Left forelimb (tissue), 1 donor: ENCODE results near the gene HSBP1L1.

Experiments used
- DNase-seq: peaks from one replicate; pipeline ENCODE4 v3.0.0-alpha.2; 2018; ENCODE audit warnings: low spot score

Gene HSBP1L1

DNA sequence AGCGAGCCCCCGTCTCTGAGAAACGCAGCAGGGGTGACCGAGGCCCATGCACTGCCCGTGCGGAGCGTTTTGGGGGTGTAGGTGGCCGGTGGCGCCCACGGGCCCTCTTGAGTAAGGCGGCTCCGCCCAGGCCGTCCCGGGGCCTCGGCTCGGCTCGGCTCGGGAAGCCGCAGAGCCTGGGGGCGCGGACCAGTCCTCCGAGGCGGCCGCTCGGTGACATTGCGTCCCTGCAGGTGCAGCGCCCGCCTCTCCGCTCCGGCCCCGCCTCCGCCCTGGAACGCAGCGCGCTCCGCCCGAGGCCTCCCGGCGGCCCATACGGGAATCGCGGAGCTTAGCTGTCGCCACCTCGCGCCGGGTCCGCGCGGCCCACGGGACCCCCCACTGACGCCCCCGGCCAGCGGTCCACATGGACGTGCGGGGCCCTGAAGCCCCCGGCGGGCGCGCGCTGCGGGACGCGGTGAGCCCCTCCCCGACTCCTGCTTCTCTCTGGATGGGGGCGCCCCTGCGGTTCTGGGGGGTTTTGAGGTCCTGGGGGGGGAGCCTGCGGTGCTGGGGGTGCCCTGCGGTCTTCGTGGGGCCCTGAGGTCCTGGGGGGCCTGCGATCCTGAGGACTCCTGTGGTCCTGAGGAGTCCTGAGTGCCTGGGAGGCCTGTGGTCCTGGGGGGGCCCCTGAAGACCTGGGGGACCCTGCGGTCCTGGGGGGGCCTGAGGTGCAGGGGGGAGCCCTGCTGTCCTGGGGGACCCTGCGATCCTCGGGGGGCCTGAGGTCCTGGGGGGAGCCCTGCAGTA lies at the start of gene HSBP1L1:
HSBP1L1 (plus strand) TSS at position 314 of the 789 bp plus-strand sequence; CDS start at position 407, 93 bp downstream.
- DNase-seq, result no peak

DNA sequence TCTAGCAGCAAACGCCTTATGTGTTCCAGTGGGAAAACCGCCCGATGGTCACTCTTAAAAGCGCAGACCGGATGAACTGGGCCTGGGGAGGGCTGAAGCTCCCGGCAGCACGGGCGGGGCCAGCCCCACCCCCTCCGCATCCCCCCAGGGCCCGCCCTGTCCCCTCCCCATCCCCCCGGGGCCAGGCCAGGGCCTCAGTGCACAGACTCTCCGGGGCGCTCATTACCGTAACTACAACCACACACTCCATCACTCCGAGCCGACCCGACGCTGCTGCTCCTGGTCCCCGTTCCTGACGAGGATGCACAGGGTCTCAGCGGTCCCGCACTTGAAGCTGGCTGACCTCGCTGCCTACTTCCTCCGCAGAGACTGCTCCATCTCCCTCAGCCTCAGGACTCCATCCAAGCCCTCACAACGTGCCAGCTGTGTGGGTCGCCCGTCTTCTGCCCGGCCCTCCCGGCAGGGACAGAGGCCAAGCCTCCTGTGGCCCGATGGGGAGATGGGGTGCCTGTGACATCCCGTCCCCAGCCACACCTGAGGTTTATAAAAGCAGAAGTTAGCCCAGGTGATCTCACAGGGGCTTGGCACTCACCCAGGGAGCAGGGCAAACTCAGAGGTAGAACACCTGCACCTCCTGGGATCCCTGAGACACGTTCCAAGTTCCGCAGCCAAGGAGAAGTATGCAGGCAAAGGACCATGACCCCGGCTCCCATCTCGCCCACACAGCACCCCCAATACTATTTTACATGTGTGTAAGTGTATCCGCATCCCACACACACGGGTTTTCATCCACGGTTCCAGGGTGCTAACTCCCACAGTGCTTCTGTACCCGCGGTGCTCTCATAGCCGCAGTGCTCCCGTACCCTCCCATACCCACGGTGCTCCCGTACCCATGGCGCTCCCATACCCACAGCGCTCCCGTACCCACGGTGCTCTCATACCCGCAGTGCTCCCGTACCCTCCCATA lies 49.0 kb upstream of the HSBP1L1 start:
- peak; percentile 70 for DNase-seq

DNA sequence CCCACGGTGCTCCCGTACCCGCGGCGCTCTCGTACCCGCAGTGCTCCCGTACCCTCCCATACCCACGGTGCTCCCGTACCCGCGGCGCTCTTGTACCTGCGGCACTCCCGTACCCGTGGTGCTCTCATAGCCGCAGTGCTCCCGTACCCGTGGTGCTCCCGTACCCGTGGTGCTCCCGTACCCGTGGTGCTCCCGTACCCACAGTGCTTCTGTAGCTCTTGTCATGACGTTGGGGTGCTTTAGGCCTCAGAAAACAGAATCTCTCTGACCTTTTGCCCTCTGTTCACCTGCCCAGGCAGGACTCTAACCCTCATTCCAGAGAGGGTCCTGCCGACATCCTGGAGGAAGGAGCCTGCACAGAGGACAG lies 48.3 kb upstream of the HSBP1L1 start:
- DNase-seq, result no peak

DNA sequence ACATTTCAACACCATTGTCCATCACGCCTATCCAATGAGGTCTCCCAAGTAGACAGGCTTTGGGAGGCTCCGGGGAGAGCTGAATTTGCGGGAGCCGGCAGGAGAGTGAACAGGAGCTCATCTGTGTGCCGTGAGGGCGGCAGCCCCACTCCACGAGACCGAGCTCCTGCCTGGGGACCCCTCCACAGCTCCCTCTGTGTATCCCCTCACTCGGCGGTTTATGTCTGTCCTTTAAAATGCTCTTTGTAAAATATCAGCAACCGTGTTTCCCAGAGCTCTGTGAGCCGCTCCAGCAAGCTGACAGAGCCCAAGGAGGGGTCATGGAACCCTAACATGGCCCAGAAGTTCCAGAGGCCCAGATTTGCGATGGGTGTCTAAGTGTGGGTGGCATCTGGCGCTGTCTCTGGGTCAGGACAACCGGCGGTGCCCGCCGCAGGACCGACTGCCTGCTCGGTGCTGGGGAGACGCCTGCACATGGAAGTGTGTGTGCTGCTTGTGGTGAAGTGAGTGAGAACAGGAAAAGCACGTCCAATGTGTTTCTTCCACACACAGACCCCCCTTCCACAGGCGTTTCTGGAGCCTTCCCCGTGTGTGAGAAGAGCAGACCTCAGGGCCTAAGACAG lies 47.8 kb upstream of the HSBP1L1 start:
- DNase-seq, result peak; percentile 48

DNA sequence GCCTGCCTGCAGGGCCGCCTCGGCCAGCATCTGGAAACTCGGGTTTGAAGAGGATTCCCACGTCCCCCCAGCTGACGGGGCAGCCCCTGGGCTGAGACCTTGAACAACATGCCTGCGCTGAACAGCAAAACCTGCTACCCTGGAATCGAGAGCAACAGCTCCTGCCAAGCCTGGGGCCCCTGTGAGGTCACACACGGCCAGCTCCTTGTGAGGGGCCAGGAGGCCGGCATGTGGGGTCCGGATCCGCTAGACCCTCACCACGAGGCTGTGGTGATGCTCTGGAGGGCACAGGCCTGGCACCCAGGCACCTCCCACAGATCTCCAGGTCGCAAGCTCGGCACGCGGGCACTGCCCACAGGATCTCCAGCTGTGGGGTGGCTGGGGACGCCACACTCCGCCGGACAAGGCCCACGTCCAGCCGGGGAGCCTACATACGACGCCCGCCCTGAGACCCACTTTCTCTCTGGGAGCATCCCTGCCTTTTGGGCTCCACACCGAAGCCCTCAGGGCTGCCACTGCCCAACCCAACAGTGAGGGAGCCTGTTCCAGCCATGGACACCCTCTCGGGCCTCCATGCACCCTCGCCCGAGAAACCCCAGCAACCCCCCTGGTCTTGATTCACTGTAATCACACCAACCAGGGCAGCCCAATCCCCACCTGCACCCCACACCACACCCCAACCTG lies 47.1 kb upstream of the HSBP1L1 start:
- DNase-seq, result peak; percentile 53

DNA sequence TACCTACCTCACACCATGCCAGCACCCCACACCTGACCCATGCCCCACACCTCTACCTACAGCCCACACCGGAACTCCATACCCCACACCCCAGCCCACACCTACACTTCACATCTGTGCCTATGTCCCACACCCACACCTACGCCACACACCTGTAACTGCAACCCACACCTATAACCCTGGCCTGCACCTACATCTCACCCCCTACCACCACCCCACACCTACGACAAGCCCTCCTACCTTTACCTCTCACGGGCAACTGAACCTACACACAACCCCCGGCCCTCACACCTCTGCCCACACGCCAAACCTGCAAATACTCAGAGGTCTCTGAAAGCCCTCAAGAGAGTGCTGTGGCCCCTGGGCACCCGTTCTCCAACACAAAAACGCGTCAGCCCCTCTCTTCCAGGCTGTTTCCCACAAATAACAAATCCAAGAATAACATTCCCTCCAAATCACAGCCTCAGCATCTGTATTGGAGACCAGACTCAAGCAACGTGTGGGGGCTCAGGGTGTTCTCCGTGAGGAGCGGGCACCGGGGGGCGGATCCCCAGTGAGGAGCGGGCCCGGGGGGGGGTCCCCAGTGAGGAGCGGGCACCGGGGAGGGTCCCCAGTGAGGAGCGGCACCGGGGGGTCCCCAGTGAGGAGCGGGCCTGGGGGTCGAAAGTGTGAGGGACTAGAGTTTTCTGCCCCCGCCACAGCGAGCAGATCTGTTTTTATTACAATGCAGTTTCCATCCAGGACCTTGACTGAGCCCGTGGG lies 46.4 kb upstream of the HSBP1L1 start:
- DNase-seq, result peak; percentile 54

DNA sequence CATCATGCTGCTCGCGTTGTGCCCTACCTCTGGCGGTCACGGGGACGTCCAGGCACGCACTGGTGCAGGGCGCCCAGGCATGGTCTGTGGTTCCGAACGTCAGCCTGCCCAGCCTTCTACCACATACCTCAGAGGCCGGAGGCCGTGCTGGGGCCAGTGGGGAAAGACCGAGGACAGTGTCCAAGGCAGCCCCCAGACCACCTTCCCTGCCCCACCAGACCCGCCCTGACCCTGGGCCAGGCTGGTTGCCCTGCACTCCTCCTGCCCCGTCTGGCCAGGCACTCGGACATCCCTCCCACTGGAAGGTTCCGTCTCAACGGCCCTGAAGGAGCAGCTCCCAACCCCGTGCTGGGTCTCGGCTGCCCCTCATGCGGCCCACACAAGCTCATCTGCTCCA lies 45.8 kb upstream of the HSBP1L1 start:
- peak; percentile 61 for DNase-seq

DNA sequence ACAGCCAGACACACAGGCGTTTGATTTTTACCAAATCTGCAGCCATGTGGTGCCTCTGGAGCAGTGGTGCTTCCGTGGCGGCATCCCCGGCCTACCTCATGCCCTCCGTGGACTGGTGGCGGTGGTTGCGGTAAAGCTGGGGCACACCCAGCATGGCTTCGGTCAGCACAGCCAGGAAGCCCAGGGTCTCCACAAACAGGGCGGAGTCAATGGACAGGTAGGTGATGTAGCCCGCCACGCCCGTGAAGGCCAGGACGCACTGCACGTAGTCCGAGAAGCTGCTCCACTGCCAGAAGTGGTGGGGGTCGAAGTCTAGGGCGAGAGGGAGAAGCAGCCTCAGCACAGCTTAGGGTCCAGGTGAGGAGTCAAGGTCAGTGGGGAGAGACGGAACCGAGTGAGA lies 45.4 kb upstream of the HSBP1L1 start:
- DNase-seq, result peak; percentile 63

DNA sequence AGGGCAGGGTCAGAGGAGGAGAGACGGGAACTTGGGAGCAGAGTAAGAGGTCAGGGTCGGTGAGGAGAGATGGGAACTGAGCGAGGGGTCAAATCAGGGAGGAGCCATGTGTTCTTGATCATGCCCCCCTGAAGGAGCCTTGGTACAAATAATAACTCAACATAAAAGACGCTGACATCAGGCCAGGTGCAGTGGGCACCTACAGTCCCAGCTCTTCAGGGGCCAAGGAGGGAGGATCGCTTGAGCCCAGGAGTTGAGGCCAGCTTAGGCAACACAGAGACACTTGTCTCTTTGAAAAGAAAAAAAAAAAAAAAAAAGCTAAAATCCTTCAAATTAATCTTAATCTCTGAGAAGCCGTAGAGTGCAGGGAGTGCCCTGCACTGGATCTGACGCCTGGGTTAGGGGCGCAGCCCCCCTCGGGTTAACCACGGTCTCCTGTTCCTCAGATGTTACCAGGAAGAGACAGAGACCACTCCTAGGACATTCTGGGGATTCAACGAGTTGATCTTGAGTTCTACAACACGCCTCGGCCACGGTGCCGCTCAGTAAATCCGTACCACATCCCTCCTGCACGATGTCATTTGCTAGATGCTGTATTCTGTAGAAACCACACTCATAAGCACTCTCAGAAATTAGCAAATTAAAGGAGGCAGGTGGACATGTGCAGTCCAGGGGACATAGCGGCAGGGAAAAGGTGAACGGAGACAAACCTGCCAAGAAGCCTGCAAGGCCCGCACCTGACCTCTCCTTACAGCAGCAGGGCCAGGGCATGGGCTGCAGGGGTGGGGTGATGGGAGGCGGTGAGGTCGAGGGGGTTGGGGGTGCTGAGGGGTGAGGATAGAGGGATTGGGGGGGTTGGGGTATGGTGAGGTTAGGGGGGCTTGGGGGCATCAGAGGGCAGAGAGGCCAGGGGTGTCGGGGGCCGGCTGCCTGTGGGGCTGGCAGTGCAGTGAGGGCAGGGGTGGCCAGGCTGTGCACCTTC lies 42.2 kb upstream of the HSBP1L1 start:
- DNase-seq, result peak; percentile 37

DNA sequence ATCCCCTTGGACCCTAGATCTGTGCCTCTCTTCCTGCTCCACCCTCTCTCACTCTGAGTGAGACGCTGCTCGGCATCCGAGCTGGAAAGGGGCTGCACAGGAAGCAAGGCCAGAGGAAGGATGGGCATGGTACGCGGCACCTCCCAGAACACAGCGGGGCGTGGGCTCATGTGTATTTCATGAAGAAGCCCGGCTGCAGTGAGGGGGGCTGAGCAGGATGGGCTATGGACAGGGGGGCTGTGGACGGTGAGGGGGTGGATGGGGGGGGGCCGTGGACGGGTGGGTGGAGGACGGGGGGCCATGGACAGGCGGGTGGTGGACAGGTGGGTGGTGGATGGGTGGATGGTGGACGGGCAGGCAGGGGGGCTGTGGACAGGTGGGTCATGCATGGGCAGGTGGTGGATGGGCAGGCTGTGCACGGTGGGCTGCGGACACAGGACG lies 41.5 kb upstream of the HSBP1L1 start:
- DNase-seq, result peak; percentile 42

DNA sequence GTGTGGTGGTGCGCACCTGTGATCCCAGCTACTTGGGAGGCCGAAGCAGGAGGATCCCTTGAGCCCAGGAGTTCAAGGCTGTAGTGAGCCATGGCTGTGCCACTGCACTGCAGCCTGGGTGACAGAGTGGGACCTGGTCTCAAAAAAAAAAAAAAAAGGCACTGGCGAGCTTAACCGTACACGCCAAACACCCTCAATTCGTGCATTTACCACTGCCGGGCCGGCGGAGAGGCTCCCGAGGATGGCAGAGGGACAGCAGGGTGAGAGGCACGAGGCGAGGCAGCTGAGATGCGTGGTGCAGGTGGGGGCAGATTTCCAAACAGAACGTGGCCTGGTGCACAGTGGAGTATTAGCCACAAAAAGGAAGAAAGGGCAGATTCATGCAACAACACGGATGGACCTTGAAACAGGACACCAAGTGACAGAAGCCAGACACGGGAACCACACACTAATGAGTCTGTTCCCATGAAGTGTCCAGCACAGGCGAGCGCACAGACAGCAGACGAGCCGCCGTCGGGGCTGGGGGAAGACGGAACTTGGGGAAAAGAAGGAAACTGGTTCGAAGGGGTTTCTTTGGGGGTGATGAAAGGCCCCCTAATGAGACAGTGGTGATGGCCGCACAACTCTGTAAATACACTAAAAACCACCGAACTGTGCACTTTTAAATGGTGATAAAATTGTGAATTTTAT lies 40.4 kb upstream of the HSBP1L1 start:
- DNase-seq, result peak; percentile 44

DNA sequence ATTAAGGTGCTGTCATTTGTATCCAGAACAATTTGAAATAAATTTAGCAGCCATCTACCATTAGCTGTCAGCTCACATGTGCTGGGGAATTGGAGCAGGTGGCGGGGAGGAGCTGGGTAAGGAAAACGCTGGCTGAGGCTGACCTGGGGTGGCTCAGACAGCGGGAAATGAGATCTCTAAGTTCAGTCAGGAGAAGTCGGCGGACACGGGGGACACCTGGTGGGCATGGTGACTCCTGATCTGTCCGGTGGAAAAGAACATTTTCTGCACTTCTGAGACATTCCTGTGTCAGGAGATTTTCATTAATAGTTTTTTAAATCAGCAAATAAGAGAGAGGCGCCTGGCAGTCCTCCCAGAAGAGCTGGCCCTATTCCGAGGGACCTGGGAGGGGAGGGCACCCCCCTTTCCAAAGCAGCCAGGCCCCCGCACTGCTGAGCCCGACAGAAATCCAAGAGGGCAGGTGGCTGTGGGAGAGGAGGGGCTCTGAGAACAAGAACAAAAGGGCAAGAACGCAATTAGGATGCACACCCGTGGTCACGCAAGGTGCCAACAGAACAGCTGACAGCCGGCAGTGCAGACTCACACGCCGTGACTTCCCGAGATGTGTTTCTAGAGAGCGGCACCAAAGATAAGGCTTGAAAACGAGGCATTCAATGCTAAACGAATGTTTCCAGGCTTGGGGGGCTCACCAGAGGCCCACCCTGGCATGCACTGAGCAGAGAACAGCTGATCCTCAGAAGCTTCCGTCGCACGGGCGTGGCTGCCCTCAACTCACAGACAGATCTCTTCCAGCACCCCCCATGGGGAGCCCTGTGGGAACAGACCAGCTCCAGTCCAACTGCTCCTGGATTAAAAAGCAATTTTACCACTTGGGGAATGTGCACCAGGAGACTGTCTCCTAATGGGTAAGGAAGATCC lies 39.4 kb upstream of the HSBP1L1 start:
- peak; percentile 68 for DNase-seq

DNA sequence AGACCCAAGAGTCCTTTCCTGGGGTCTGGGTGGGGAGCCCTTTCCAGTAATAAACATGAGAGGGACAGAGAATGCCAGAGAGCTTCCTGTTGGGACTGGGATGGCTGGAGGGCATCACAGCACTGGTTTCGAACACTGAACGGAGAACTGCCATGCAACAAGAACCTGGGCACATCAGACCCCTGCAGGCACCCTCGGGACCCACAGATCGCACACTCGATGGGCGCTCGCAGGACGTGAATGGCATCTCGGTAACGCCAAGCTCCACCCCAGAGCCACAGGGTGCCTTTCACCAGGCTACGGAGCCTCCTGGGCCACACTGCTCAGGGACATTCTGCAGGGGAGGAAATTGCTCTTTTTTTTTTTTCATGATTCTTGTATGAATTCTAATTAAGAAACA lies 38.1 kb upstream of the HSBP1L1 start:
- no peak for DNase-seq

DNA sequence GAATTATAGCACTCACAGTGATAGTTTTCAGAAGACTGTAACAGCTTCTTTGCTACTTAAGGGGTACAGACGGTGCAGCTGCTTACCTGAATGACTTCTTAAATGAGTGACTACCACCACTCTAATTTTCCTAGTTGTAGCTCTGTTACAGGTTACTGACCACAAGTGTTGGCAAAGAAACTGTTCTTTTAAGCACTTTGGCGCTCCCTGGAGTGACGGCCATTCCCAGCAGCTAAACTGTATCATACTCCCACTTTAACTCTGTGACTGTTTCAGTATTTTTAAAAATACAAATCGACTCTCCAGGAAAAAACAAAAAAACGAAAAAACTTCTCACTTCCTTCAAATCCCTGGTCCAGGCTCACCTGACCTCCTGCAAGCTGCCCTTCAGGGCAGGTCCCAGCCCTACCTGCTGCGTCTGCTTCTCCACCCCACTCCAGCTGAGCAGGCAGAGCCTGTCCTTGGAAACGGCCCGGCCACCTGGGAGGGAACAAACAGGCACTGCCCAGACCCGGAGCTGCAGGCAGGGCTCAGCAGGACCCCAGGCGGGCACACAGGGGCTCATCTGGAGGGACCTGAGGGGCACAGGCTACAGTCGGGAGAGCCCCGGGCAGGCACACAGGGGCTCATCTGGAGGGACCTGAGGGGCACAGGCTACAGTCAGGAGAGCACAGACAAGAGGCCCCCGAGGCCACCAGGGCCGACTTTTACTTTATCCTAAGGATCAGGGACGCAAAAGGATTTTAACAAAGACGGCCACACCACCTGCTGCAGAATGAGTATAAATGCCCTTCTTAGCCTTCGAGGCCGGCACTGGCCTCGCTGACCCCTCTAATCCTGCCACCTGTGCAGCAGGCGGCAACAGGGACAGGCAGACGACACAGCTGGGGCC lies 37.5 kb upstream of the HSBP1L1 start:
- DNase-seq, result peak; percentile 17

DNA sequence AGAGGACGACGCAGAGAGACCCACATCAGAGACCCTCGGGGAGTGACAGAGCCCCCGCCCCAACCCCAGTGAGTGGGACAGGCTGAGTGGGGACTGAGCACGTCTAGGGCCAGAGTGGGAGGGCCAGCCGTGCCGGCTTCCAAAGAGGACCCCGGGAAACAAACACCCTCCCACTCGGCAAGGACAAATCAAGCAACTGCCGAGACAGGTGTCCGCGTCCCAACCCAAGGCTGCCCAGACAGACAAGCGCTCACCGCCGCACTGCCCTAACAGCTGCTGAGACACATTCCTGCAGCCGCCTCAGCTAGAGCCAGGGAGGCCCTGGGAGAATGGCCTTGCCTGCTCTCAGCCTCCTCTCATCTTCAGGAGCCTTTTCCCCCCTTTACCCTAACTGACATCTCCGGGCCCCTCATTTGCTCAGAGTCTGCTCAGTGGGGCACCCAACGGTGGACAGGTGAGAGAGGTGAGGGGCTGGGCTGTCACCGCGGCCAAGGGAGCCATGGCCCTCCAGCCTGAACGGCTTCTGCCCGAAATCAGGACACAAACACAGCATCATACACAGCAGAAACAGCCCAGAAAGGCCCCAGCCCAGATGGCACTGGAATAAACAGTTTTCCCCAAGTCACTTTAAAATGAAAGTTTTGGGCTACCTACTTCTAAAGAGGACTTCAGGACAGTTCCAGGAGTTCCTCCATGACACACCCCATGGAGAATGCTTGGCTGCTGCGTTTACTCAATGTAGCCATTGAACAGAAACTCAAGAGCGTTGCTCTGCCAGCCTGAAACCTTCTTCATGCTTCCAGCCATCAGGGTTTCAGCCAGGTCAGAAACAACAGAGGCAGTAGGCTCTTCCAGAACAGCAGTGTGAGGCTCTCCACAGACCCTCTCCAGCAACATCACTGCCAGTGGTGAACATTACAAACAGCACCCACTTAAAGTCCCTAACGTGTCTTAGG lies 36.6 kb upstream of the HSBP1L1 start:
- peak; percentile 65 for DNase-seq

DNA sequence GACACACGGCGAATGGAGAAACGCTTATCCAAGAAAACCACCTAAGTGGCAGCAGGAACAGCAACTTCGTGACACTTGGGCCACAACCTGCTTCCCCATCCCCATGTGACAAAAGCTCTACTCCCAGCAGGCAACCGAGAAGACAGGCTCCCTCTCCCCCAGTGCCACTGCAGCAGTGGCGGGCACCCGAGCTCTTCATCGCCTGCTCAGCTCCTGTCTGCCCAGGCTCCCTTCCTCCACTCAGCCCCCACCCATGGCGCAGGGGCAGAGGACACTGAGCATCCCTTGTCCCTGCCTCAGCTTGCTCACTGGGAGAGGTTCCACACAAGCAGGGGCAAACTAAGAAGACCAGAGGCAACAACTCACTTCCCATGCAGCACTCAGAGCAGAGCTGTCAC lies 35.9 kb upstream of the HSBP1L1 start:
- peak; percentile 34 for DNase-seq
